GM18873 (cell line): ENCODE data around the gene PRKG1.

Source experiments
- ATAC-seq: cut with Tn5 transposase; IDR thresholded peaks from one replicate; pipeline ENCODE4 v1.9.1; 2021; ENCODE audit warnings: mild to moderate bottlenecking, moderate library complexity, moderate number of reproducible peaks; ENCODE audit not compliant: unreplicated experiment, low FRiP score

The PRKG1 gene

GRCh38 chr10:51215951-51216834 lies 141.9 kb downstream of the PRKG1 start:
- ATAC-seq, result no peak

- ATAC-seq, result no peak
Measured at GRCh38 chr10:51217505-51217904, 143.2 kb downstream of the PRKG1 start.

GRCh38 chr10:51224671-51225161 lies 150.4 kb downstream of the PRKG1 start:
- no peak for ATAC-seq

GRCh38 chr10:51227897-51228713 lies 153.8 kb downstream of the PRKG1 start:
- no peak for ATAC-seq

GRCh38 chr10:51228714-51229100 lies 154.4 kb downstream of the PRKG1 start:
- ATAC-seq, result no peak

- no peak for ATAC-seq
Measured at GRCh38 chr10:51230887-51231585, 156.7 kb downstream of the PRKG1 start.

- ATAC-seq, result no peak
Measured at GRCh38 chr10:51231754-51232153, 157.5 kb downstream of the PRKG1 start.

- ATAC-seq, result no peak
Measured at GRCh38 chr10:51233337-51234100, 159.2 kb downstream of the PRKG1 start.

- no peak for ATAC-seq
Measured at GRCh38 chr10:51235865-51236264, 161.6 kb downstream of the PRKG1 start.

- no peak for ATAC-seq
Measured at GRCh38 chr10:51239006-51239405, 164.7 kb downstream of the PRKG1 start.

- no peak for ATAC-seq
Measured at GRCh38 chr10:51241461-51241860, 167.2 kb downstream of the PRKG1 start.

- ATAC-seq, result no peak
Measured at GRCh38 chr10:51242393-51242792, 168.1 kb downstream of the PRKG1 start.

- ATAC-seq, result no peak
Measured at GRCh38 chr10:51244309-51244708, 170.0 kb downstream of the PRKG1 start.

- ATAC-seq, result no peak
Measured at GRCh38 chr10:51244748-51245490, 170.6 kb downstream of the PRKG1 start.

- no peak for ATAC-seq
Measured at GRCh38 chr10:51246156-51246555, 171.9 kb downstream of the PRKG1 start.

- no peak for ATAC-seq
Measured at GRCh38 chr10:51250278-51250920, 176.1 kb downstream of the PRKG1 start.

GRCh38 chr10:51251110-51251509 lies 176.8 kb downstream of the PRKG1 start:
- no peak for ATAC-seq

GRCh38 chr10:51255381-51255780 lies 181.1 kb downstream of the PRKG1 start:
- no peak for ATAC-seq
